HG02973 (cell line): Measurements from ENCODE around the gene SS18L1.

ENCODE experiments used
- ATAC-seq: cut with Tn5 transposase; IDR thresholded peaks from one replicate; pipeline ENCODE4 v1.9.1; 2021; ENCODE audit warnings: moderate library complexity; ENCODE audit not compliant: unreplicated experiment

The SS18L1 gene

GRCh38 chr20:62222972-62223371 lies 79.4 kb downstream of the SS18L1 start:
- no peak for ATAC-seq

GRCh38 chr20:62223571-62223970 lies 80.0 kb downstream of the SS18L1 start:
- ATAC-seq: no peak

- no peak for ATAC-seq
Measured at GRCh38 chr20:62224113-62224855, 80.7 kb downstream of the SS18L1 start.

GRCh38 chr20:62225026-62225425 lies 81.5 kb downstream of the SS18L1 start:
- no peak for ATAC-seq

- no peak for ATAC-seq
Measured at GRCh38 chr20:62225820-62226635, 82.5 kb downstream of the SS18L1 start.

GRCh38 chr20:62226707-62227590 lies 83.4 kb downstream of the SS18L1 start:
- no peak for ATAC-seq

- ATAC-seq: no peak
Measured at GRCh38 chr20:62227591-62227976, 84.0 kb downstream of the SS18L1 start.

- ATAC-seq: no peak
Measured at GRCh38 chr20:62227977-62228958, 84.7 kb downstream of the SS18L1 start.

GRCh38 chr20:62228982-62229545 lies 85.5 kb downstream of the SS18L1 start:
- ATAC-seq: no peak

GRCh38 chr20:62229667-62230066 lies 86.1 kb downstream of the SS18L1 start:
- no peak for ATAC-seq

GRCh38 chr20:62230276-62230675 lies 86.7 kb downstream of the SS18L1 start:
- ATAC-seq: no peak

GRCh38 chr20:62230696-62231095 lies 87.1 kb downstream of the SS18L1 start:
- no peak for ATAC-seq

GRCh38 chr20:62231292-62231691 lies 87.7 kb downstream of the SS18L1 start:
- no peak for ATAC-seq
